H1 (cell line): ENCODE results near the gene FHIT. TPM values are rescaled to one million over a fixed set of nuclear protein-coding genes. Genes with fewer than 3 reads are reported as not detected.

Experiments
- CTCF ChIA-PET: fragments of 300-600 bp; sonication (Branson Sonifier 250); formaldehyde crosslinking; loops from one replicate; lab custom pipeline; 2021; ENCODE audit not compliant: partially characterized antibody; lab: Charles Lee
- POLR2A ChIA-PET: fragments of 300-600 bp; sonication (Branson Sonifier 250); formaldehyde crosslinking; loops from one replicate; lab custom pipeline; 2021; ENCODE audit warnings: inconsistent platforms; ENCODE audit not compliant: partially characterized antibody; lab: Charles Lee
- DNase-seq, 2 experiments: peaks; one replicate each; pipeline versions ENCODE4 v3.0.0 to v3.0.0-alpha.2; 2010 to 2022; ENCODE audit warnings: low spot score in 2 of 2, low read depth in 1 of 2, mixed read lengths in 1 of 2
- FAIRE-seq: peaks from 2 replicates; lab custom pipeline; 2011; peaks lifted over from hg19 to GRCh38; lab: Jason Lieb, UNC
- H2AFZ ChIP-seq: 2 replicates; pipeline ENCODE4 v1.8.1; 2012; ENCODE audit warnings: low read length, inconsistent platforms
- H2AK5ac ChIP-seq: 2 replicates; pipeline ENCODE4 v1.6.1; 2013; ENCODE audit warnings: low read depth, low read length
- H2BK120ac ChIP-seq: replicated peaks from 2 replicates; pipeline ENCODE3; 2013; ENCODE audit warnings: low read depth, low read length, inconsistent platforms
- H2BK12ac ChIP-seq: 2 replicates; pipeline ENCODE4 v1.6.1; 2013; ENCODE audit warnings: low read depth, low read length
- H2BK15ac ChIP-seq: 2 replicates; pipeline ENCODE4 v1.6.1; 2013; ENCODE audit warnings: low read length
- H2BK20ac ChIP-seq: 2 replicates; pipeline ENCODE4 v1.6.1; 2013; ENCODE audit warnings: low read length
- H2BK5ac ChIP-seq: 2 replicates; pipeline ENCODE4 v1.6.1; 2013; ENCODE audit warnings: low read depth, low read length
- H3K14ac ChIP-seq: 2 replicates; pipeline ENCODE4 v1.6.1; 2013; ENCODE audit warnings: inconsistent platforms; ENCODE audit not compliant: insufficient read length
- H3K18ac ChIP-seq: 2 replicates; pipeline ENCODE4 v1.6.1; 2013; ENCODE audit warnings: low read length; ENCODE audit errors: extremely low read depth
- H3K23ac ChIP-seq: 2 replicates; pipeline ENCODE4 v1.6.1; 2013; ENCODE audit warnings: inconsistent platforms; ENCODE audit not compliant: insufficient read length
- H3K23me2 ChIP-seq: 2 replicates; pipeline ENCODE4 v1.6.1; 2013; ENCODE audit warnings: low read depth, low read length
- H3K27ac ChIP-seq: 2 replicates; pipeline ENCODE4 v1.6.1; 2011; ENCODE audit warnings: low read depth, low read length, inconsistent platforms
- H3K27me3 ChIP-seq, 4 experiments: replicated peaks in 1 of 4; 1 replicate in 1 of 4; 2 replicates in 3 of 4; pipeline versions ENCODE4 v1.6.1 to v1.8.1; 2011 to 2013; ENCODE audit warnings: low read length in 3 of 4, mild to moderate bottlenecking in 3 of 4, inconsistent platforms in 2 of 4, mixed read lengths in 2 of 4, moderate library complexity in 1 of 4; ENCODE audit not compliant: control insufficient read depth in 3 of 4, insufficient read depth in 3 of 4; ENCODE audit errors: extremely low read depth in 1 of 4
- H3K36me3 ChIP-seq, 4 experiments: 2 replicates each; pipeline versions ENCODE4 v1.6.1 to v1.8.1; 2011 to 2013; ENCODE audit warnings: mild to moderate bottlenecking in 4 of 4, low read length in 3 of 4, moderate library complexity in 2 of 4, control low read depth in 1 of 4, inconsistent platforms in 1 of 4; ENCODE audit not compliant: insufficient read depth in 4 of 4, control insufficient read depth in 2 of 4
- H3K4ac ChIP-seq: replicated peaks from 2 replicates; pipeline ENCODE3; 2013; ENCODE audit warnings: low read length, low read depth, mixed read lengths, inconsistent platforms; ENCODE audit not compliant: insufficient read length
- H3K4me1 ChIP-seq, 4 experiments: replicated peaks in 1 of 4; 1 replicate in 1 of 4; 2 replicates in 3 of 4; pipeline versions ENCODE4 v1.6.1 to v1.8.1; 2011 to 2013; ENCODE audit warnings: low read length in 3 of 4, inconsistent platforms in 2 of 4, mixed read lengths in 1 of 4; ENCODE audit not compliant: insufficient read depth in 4 of 4, control insufficient read depth in 3 of 4
- H3K4me2 ChIP-seq, 2 experiments: 2 replicates each; pipeline versions ENCODE4 v1.6.1 to v1.8.1; 2011 to 2013; ENCODE audit warnings: low read depth in 2 of 2, low read length in 2 of 2, control low read depth in 1 of 2, inconsistent platforms in 1 of 2, mild to moderate bottlenecking in 1 of 2; ENCODE audit not compliant: insufficient read depth in 1 of 2
- H3K4me3 ChIP-seq, 4 experiments: fragments of 200-600, 300-600 bp in 1 of 4; sonication (generic), shearing (Covaris generic), sonication (Bioruptor Twin) in 1 of 4; 2 replicates each; pipeline versions ENCODE4 v1.5.1 to v1.8.1; 2011 to 2016; ENCODE audit warnings: low read length in 4 of 4, low read depth in 3 of 4, control low read depth in 2 of 4, inconsistent platforms in 2 of 4, mild to moderate bottlenecking in 2 of 4, mixed read lengths in 1 of 4, moderate library complexity in 1 of 4; ENCODE audit not compliant: insufficient read depth in 2 of 4; ENCODE audit errors: extremely low read depth in 1 of 4
- H3K56ac ChIP-seq: replicated peaks from 2 replicates; pipeline ENCODE3; 2013; ENCODE audit warnings: low read depth, mild to moderate bottlenecking, mixed read lengths, low read length, inconsistent platforms; ENCODE audit not compliant: insufficient read length
- H3K79me1 ChIP-seq: 2 replicates; pipeline ENCODE4 v1.6.1; 2013; ENCODE audit warnings: low read depth, low read length, control low read depth
- H3K79me2 ChIP-seq, 2 experiments: 2 replicates each; pipeline versions ENCODE4 v1.6.1 to v1.8.1; 2012 to 2013; ENCODE audit warnings: low read length in 2 of 2, mild to moderate bottlenecking in 2 of 2, inconsistent platforms in 1 of 2; ENCODE audit not compliant: insufficient read depth in 2 of 2, control insufficient read depth in 1 of 2
- H3K9ac ChIP-seq, 4 experiments: replicated peaks in 1 of 4; 1 replicate in 1 of 4; 2 replicates in 3 of 4; pipeline versions ENCODE4 v1.6.1 to v1.8.1; 2011 to 2013; ENCODE audit warnings: low read depth in 3 of 4, low read length in 3 of 4, control low read depth in 2 of 4, mild to moderate bottlenecking in 2 of 4, moderate library complexity in 2 of 4, inconsistent platforms in 1 of 4; ENCODE audit errors: extremely low read depth in 1 of 4
- H3K9me3 ChIP-seq, 2 experiments: 2 replicates each; pipeline versions ENCODE4 v1.6.1 to v1.8.1; 2012 to 2013; ENCODE audit warnings: mild to moderate bottlenecking in 2 of 2, moderate library complexity in 2 of 2, control low read depth in 1 of 2, inconsistent platforms in 1 of 2, low read depth in 1 of 2, low read length in 1 of 2, mixed read lengths in 1 of 2; ENCODE audit not compliant: insufficient read depth in 2 of 2
- H4K20me1 ChIP-seq, 2 experiments: replicated peaks in 1 of 2; 2 replicates each; pipeline versions ENCODE3 to v1.8.1; 2011 to 2013; ENCODE audit warnings: inconsistent platforms in 2 of 2, low read length in 2 of 2, mild to moderate bottlenecking in 1 of 2; ENCODE audit not compliant: insufficient read depth in 2 of 2, control insufficient read depth in 1 of 2
- H4K5ac ChIP-seq: 2 replicates; pipeline ENCODE4 v1.6.1; 2013; ENCODE audit warnings: low read length, low read depth, mixed read lengths, inconsistent platforms; ENCODE audit not compliant: insufficient read length
- H4K8ac ChIP-seq: 2 replicates; pipeline ENCODE4 v1.8.0; 2013; ENCODE audit warnings: mild to moderate bottlenecking, moderate library complexity, low read length, inconsistent platforms; ENCODE audit not compliant: insufficient read depth; ENCODE audit errors: extremely low read depth
- H4K91ac ChIP-seq: replicated peaks from 2 replicates; pipeline ENCODE3; 2013; ENCODE audit warnings: low read length, mixed read lengths, inconsistent platforms; ENCODE audit not compliant: insufficient read length
- PHF8 ChIP-seq: fragments of 200-600 bp; sonication (generic); conservative IDR thresholded peaks from 2 replicates; pipeline ENCODE4 v1.7.1; 2012; ENCODE audit warnings: low read depth, mild to moderate bottlenecking, inconsistent platforms, low read length, moderate library complexity
- TEAD4 ChIP-seq: IDR thresholded peaks from 2 replicates; pipeline ENCODE4 v1.6.1; 2012; ENCODE audit warnings: low read depth, low read length, inconsistent platforms, mixed read lengths
- WGBS, 2 experiments: shearing (Covaris generic) in 1 of 2; methylation state at CpG; one replicate each; pipeline versions ENCODE4 v1.1.6 to v1.1.7; 2013 to 2015; ENCODE audit warnings: low lambda C conversion rate in 2 of 2, mixed read lengths in 2 of 2, inconsistent platforms in 1 of 2, low coverage in 1 of 2, missing lambda C conversion rate in 1 of 2; ENCODE audit not compliant: insufficient replicate concordance in 2 of 2, insufficient coverage in 1 of 2, insufficient read length in 1 of 2; ENCODE audit errors: extremely low coverage in 1 of 2, missing lambda C conversion rate in 1 of 2; 5-methylcytosine and 5-hydroxymethylcytosine counted together
- polyA plus RNA-seq, 7 experiments: library from polyadenylated mRNA; depleted of rRNA in 3 of 7; stranded (reverse) in 5 of 7; unstranded in 2 of 7; fragments of >200 nt in 5 of 7; fragments of 200-250 nt in 2 of 7; gene quantifications; 1 replicate in 5 of 7; 2 replicates in 1 of 7; 4 replicates in 1 of 7; pipeline versions ENCODE4 v1.2.1 to v1.2.3, GENCODE V29; 2011 to 2013; ENCODE audit warnings: missing spikeins in 2 of 7, mixed read lengths in 2 of 7
- total RNA-seq: library from RNA; stranded (reverse); fragmentation: NEBNext Ultra II Directional; extraction: Animal tissue kit (Norgen Biotek cat#: 25700); gene quantifications from 2 replicates; pipeline ENCODE4 v1.2.1, GENCODE V29; 2021
- TF ChIP-seq, protein P1 (sequence below): IDR thresholded peaks from 2 replicates; pipeline ENCODE4 v1.6.1; 2012; ENCODE audit warnings: low read length, inconsistent platforms

The FHIT gene
- total and polyA plus RNA-seq, 2 of the 8 experiments (the other 6 are each of a cell fraction or from before 2014, with no cell fraction given) = 1.2 to 3.2 TPM

GRCh38 chr3:60598671-60599070, 652.6 kb downstream of the FHIT start:
- no peak overlapping the region for H3K4me2 ChIP-seq
- H3K79me2 ChIP-seq = no peaks in the 10 kb centered on the region
- H4K5ac ChIP-seq = no peak overlapping the region
- no peaks in the 10 kb centered on the region for H3K23me2 ChIP-seq
- H3K4ac ChIP-seq = no peak overlapping the region
- H3K27ac ChIP-seq = no peak overlapping the region
- H3K9me3 ChIP-seq = no peaks in the 10 kb centered on the region
- ChIA-PET CTCF (no interaction called here), POLR2A (no interaction called here)
- H3K27me3 ChIP-seq = no peaks in the 10 kb centered on the region
- H3K79me1 ChIP-seq = no peaks in the 10 kb centered on the region
- H3K9ac ChIP-seq = no peak overlapping the region
- no peak overlapping the region for H3K23ac ChIP-seq
- TF ChIP-seq, protein P1, sequence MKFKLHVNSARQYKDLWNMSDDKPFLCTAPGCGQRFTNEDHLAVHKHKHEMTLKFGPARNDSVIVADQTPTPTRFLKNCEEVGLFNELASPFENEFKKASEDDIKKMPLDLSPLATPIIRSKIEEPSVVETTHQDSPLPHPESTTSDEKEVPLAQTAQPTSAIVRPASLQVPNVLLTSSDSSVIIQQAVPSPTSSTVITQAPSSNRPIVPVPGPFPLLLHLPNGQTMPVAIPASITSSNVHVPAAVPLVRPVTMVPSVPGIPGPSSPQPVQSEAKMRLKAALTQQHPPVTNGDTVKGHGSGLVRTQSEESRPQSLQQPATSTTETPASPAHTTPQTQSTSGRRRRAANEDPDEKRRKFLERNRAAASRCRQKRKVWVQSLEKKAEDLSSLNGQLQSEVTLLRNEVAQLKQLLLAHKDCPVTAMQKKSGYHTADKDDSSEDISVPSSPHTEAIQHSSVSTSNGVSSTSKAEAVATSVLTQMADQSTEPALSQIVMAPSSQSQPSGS = no peak
- TF ChIP-seq PHF8 (no peak), TEAD4 (no peak)
- no peak overlapping the region for H2BK5ac ChIP-seq
- H3K36me3 ChIP-seq = no peaks in the 10 kb centered on the region
- no peaks in the 10 kb centered on the region for H4K20me1 ChIP-seq
- no peak overlapping the region for H3K14ac ChIP-seq
- H2AFZ ChIP-seq = 0 out of 2 replicates have a peak overlapping the region, but pooled peaks have one; percentile 5
- FAIRE-seq = no peak
- DNase-seq = no peak
- H3K4me1 ChIP-seq = peaks cover 0 to 4% (median 0%) of the 10 kb centered on the region in 4 experiments; a peak in 1 of 7 replicates
- H2BK20ac ChIP-seq = no peak overlapping the region
- WGBS, 2 experiments = 94% methylated on average over 2 of the region's 2 CpGs; no CpG with 5 or more reads in 1 of the 2 experiments
- H4K8ac ChIP-seq = no peak overlapping the region
- H3K56ac ChIP-seq = no peak overlapping the region
- H2BK120ac ChIP-seq = no peak overlapping the region
- no peak overlapping the region for H2BK15ac ChIP-seq
- no peak overlapping the region for H2AK5ac ChIP-seq
- no peak overlapping the region for H3K4me3 ChIP-seq
- no peak overlapping the region for H4K91ac ChIP-seq
- no peak overlapping the region for H3K18ac ChIP-seq
- H2BK12ac ChIP-seq = no peak overlapping the region
